Epithelial cell of proximal tubule (primary cell): Measurements from ENCODE around the gene MRPL17. TPM values are rescaled to one million over a fixed set of nuclear protein-coding genes. Genes with fewer than 3 reads are reported as not detected.

ENCODE experiments used
- DNase-seq: peaks from one replicate; pipeline ENCODE4 v3.0.0-alpha.2; 2011; ENCODE audit warnings: low read depth
- H3K4me3 ChIP-seq: 2 replicates; pipeline ENCODE4 v1.5.1; 2011; ENCODE audit warnings: low read depth, mild to moderate bottlenecking, low read length
- CTCF ChIP-seq: conservative IDR thresholded peaks from 2 replicates; pipeline ENCODE4 v1.5.1; 2012; ENCODE audit warnings: low read depth, mild to moderate bottlenecking, low read length
- total RNA-seq: library from RNA; depleted of rRNA; stranded (reverse); fragments of >200 nt; gene quantifications from 2 replicates; pipeline ENCODE4 v1.2.3, GENCODE V29; 2015

Gene MRPL17
- total RNA-seq, 1 donor from 2014 or later: 44.7 TPM

- no peak for TF ChIP-seq CTCF
- peak overlapping the region; percentile 97 for H3K4me3 ChIP-seq
- DNase-seq: no peak
Measured at GRCh38 chr11:6681949-6682348, 1.2 kb downstream of the MRPL17 start.

GRCh38 chr11:6681505-6681904, 1.6 kb downstream of the MRPL17 start:
- no peak for TF ChIP-seq CTCF
- DNase-seq: no peak
- H3K4me3 ChIP-seq: peak overlapping the region; percentile 97

GRCh38 chr11:6677018-6677417, 6.1 kb downstream of the MRPL17 start:
- no peak overlapping the region for H3K4me3 ChIP-seq
- DNase-seq: no peak
- no peak for TF ChIP-seq CTCF

- TF ChIP-seq CTCF: no peak
- H3K4me3 ChIP-seq: no peak overlapping the region
- no peak for DNase-seq
Measured at GRCh38 chr11:6674862-6675261, 8.3 kb downstream of the MRPL17 start.

- DNase-seq: no peak
- no peak overlapping the region for H3K4me3 ChIP-seq
- TF ChIP-seq CTCF: no peak
Measured at GRCh38 chr11:6674219-6674597, 8.9 kb downstream of the MRPL17 start.

- DNase-seq: no peak
- TF ChIP-seq CTCF: no peak
- H3K4me3 ChIP-seq: no peak overlapping the region
Measured at GRCh38 chr11:6673523-6674218, 9.5 kb downstream of the MRPL17 start.

- no peak overlapping the region for H3K4me3 ChIP-seq
- no peak for TF ChIP-seq CTCF
- no peak for DNase-seq
Measured at GRCh38 chr11:6671991-6672390, 11.1 kb downstream of the MRPL17 start.
